Measurements from ENCODE around the gene IFITM1.

DNA sequence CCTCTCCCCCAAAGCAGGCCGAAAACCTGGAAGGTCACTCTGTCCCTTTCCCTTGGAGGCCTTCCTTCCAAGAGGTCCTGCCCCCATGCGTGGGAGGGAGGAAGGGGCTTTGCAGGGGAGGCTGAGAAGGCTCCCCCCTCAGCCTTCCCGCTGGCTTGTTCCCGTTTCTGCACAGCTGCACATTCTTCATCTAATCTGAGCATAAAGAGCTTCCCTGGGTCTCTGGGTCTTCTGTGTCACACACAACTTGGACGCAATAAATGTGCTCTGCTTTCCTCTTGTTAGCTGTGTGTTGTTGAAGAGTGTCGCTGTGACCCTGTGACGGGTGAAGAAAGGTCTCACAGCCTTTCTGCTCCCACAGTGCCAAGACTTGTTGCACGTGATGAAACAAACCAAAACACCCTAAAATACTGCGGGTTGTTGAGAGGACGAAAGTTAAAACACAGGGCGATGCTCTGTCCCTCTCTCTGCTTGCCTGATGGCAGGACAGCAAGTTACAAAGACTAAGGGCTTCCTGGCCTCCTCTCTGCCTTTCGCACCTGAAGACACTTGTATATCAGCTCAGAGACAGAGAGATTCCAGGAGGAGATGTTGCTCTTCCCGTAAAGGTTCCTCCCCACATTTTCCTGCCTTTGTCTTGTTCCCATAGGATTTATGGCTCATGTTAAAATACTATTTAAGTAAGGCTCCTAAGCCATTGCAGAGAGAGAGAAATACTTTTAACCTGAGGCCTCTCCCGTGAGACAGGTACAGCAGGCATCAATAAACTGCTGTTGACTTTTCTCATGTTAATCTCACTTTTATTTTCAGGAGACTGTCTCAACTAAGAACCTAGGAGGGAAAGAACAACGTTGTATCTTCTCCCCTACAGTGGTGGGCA is 22.2 kb downstream of the IFITM1 start:
- TF ChIP-seq USF1 (IDR thresholded peaks at IDR 0.05) = no peak
- TF ChIP-seq, protein P1, sequence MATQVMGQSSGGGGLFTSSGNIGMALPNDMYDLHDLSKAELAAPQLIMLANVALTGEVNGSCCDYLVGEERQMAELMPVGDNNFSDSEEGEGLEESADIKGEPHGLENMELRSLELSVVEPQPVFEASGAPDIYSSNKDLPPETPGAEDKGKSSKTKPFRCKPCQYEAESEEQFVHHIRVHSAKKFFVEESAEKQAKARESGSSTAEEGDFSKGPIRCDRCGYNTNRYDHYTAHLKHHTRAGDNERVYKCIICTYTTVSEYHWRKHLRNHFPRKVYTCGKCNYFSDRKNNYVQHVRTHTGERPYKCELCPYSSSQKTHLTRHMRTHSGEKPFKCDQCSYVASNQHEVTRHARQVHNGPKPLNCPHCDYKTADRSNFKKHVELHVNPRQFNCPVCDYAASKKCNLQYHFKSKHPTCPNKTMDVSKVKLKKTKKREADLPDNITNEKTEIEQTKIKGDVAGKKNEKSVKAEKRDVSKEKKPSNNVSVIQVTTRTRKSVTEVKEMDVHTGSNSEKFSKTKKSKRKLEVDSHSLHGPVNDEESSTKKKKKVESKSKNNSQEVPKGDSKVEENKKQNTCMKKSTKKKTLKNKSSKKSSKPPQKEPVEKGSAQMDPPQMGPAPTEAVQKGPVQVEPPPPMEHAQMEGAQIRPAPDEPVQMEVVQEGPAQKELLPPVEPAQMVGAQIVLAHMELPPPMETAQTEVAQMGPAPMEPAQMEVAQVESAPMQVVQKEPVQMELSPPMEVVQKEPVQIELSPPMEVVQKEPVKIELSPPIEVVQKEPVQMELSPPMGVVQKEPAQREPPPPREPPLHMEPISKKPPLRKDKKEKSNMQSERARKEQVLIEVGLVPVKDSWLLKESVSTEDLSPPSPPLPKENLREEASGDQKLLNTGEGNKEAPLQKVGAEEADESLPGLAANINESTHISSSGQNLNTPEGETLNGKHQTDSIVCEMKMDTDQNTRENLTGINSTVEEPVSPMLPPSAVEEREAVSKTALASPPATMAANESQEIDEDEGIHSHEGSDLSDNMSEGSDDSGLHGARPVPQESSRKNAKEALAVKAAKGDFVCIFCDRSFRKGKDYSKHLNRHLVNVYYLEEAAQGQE (IDR thresholded peaks at IDR 0.05; ENCODE audit: low read depth) = no peak

All from Ishikawa (cell line).